HCT116 (cell line): ENCODE results near the gene RNF112. TPM values are rescaled to one million over a fixed set of nuclear protein-coding genes. Genes with fewer than 3 reads are reported as not detected.

Experiments
- ATAC-seq: fragments of 200-7000 bp; cut with Tn5 transposase; 2 replicates; pipeline ENCODE4 v1.9.1; 2020; ENCODE audit warnings: mild to moderate bottlenecking, moderate library complexity
- BruUV-seq: library from RNA; stranded (reverse); fragments of 400-500 nt; replicated peaks from 2 replicates; lab custom pipeline; 2021; lab: Mats Ljungman, UMichigan
- CTCF ChIA-PET: fragments of 300-600 bp; sonication (Branson Sonifier 250); formaldehyde crosslinking; loops from one replicate; lab custom pipeline; 2021; ENCODE audit warnings: antibody characterized with exemption; lab: Charles Lee
- POLR2A ChIA-PET: fragments of 300-600, 350-600 bp; sonication (Branson Sonifier 250); formaldehyde crosslinking; loops from one replicate; lab custom pipeline; 2021; ENCODE audit warnings: antibody characterized with exemption; lab: Charles Lee
- RAD21 ChIA-PET, 2 experiments: fragments of 300-600 bp; sonication (Branson Sonifier 250); formaldehyde crosslinking; loops; one replicate each; lab custom pipeline; 2023; ENCODE audit warnings: low total read pairs in 2 of 2; ENCODE audit not compliant: uncharacterized antibody in 2 of 2, unreplicated experiment in 2 of 2, low non-redundant PET in 1 of 2; lab: Charles Lee
- DNase-seq: peaks from one replicate; pipeline ENCODE4 v3.0.0-alpha.2; 2010; ENCODE audit warnings: low read depth, low spot score
- H2AFZ ChIP-seq: fragments of 200-600 bp; shearing (Covaris generic), sonication (generic); 2 replicates; pipeline ENCODE4 v1.6.1; 2017; ENCODE audit warnings: low read depth, mixed run types, mixed read lengths, antibody characterized with exemption, low read length; ENCODE audit not compliant: poor library complexity, severe bottlenecking
- H3K27ac ChIP-seq: 2 replicates; pipeline ENCODE4 v1.5.1; 2012; ENCODE audit warnings: low read depth, low read length
- H3K27me3 ChIP-seq: fragments of 200-600 bp; sonication (generic); 2 replicates; pipeline ENCODE4 v1.6.1; 2016; ENCODE audit warnings: mixed run types, low read length, mixed read lengths; ENCODE audit not compliant: insufficient read depth
- H3K36me3 ChIP-seq, 2 experiments: fragments of 200-500 bp in 1 of 2; fragments of 200-600 bp in 1 of 2; sonication (Bioruptor generic) in 1 of 2; sonication (generic) in 1 of 2; 2 replicates each; pipeline versions ENCODE4 v1.5.1 to v1.6.1; 2014 to 2016; ENCODE audit warnings: low read length in 2 of 2, inconsistent platforms in 1 of 2, mixed read lengths in 1 of 2, mixed run types in 1 of 2; ENCODE audit not compliant: insufficient read depth in 2 of 2, control insufficient read depth in 1 of 2
- H3K4me1 ChIP-seq, 2 experiments: fragments of 200-600 bp in 1 of 2; sonication (generic) in 1 of 2; 2 replicates each; pipeline versions ENCODE4 v1.5.1 to v1.6.1; 2012 to 2017; ENCODE audit warnings: low read length in 2 of 2, inconsistent platforms in 1 of 2, mild to moderate bottlenecking in 1 of 2, mixed read lengths in 1 of 2, mixed run types in 1 of 2, moderate library complexity in 1 of 2; ENCODE audit not compliant: insufficient read depth in 2 of 2, control insufficient read depth in 1 of 2
- H3K4me2 ChIP-seq: fragments of 200-600 bp; sonication (generic); 2 replicates; pipeline ENCODE4 v1.6.1; 2017; ENCODE audit warnings: mixed run types, low read length, mixed read lengths
- H3K4me3 ChIP-seq, 2 experiments: fragments of 200-600 bp in 1 of 2; sonication (generic) in 1 of 2; replicated peaks in 1 of 2; 2 replicates each; pipeline ENCODE4 v1.5.1; 2011 to 2016; ENCODE audit warnings: low read length in 2 of 2, control low read depth in 1 of 2, low read depth in 1 of 2, mild to moderate bottlenecking in 1 of 2, mixed read lengths in 1 of 2, mixed run types in 1 of 2
- H3K79me2 ChIP-seq: fragments of 200-600 bp; sonication (generic); 2 replicates; pipeline ENCODE4 v1.6.1; 2017; ENCODE audit warnings: mild to moderate bottlenecking, mixed run types, low read length, moderate library complexity, mixed read lengths; ENCODE audit not compliant: insufficient read depth
- H3K9ac ChIP-seq: fragments of 200-600 bp; sonication (generic); 2 replicates; pipeline ENCODE4 v1.6.1; 2016; ENCODE audit warnings: low read length, mixed read lengths
- H3K9me2 ChIP-seq: fragments of 200-600 bp; sonication (generic), shearing (Covaris generic); 2 replicates; pipeline ENCODE4 v1.6.1; 2017; ENCODE audit warnings: mixed run types, mild to moderate bottlenecking, moderate library complexity; ENCODE audit not compliant: insufficient read depth
- H3K9me3 ChIP-seq, 2 experiments: fragments of 200-500 bp in 1 of 2; fragments of 200-600 bp in 1 of 2; sonication (Bioruptor generic) in 1 of 2; sonication (generic) in 1 of 2; 2 replicates each; pipeline ENCODE4 v1.6.1; 2014 to 2017; ENCODE audit warnings: low read length in 2 of 2, mixed read lengths in 2 of 2, inconsistent platforms in 1 of 2, low read depth in 1 of 2, mild to moderate bottlenecking in 1 of 2, mixed run types in 1 of 2, moderate library complexity in 1 of 2; ENCODE audit not compliant: control insufficient read depth in 1 of 2, insufficient read depth in 1 of 2
- H4K20me1 ChIP-seq: fragments of 200-600 bp; sonication (generic), shearing (Covaris generic); 2 replicates; pipeline ENCODE4 v1.6.1; 2017; ENCODE audit warnings: mixed run types, mild to moderate bottlenecking, moderate library complexity; ENCODE audit not compliant: insufficient read depth
- CBX3 ChIP-seq: IDR thresholded peaks from 2 replicates; pipeline ENCODE4 v1.6.1; 2012; ENCODE audit warnings: low read depth
- CEBPB ChIP-seq: IDR thresholded peaks from 2 replicates; pipeline ENCODE4 v1.6.1; 2012; ENCODE audit warnings: low read depth
- EGR1 ChIP-seq: IDR thresholded peaks from 2 replicates; pipeline ENCODE4 v1.6.1; 2012; ENCODE audit warnings: low read depth
- EZH2 ChIP-seq: fragments of 200-600 bp; sonication (generic); IDR thresholded peaks from 2 replicates; pipeline ENCODE4 v1.6.1; 2017; ENCODE audit warnings: antibody characterized with exemption, mixed run types
- POLR2A ChIP-seq: IDR thresholded peaks from 2 replicates; pipeline ENCODE4 v1.7.0; 2011; ENCODE audit warnings: borderline replicate concordance; ENCODE audit not compliant: insufficient read depth, insufficient read length; ENCODE audit errors: extremely low read depth
- POLR2AphosphoS5 ChIP-seq: IDR thresholded peaks from 2 replicates; pipeline ENCODE4 v1.6.1; 2011; ENCODE audit warnings: mild to moderate bottlenecking, low read depth, low read length, moderate library complexity
- SP1 ChIP-seq: IDR thresholded peaks from 2 replicates; pipeline ENCODE4 v1.6.1; 2012; ENCODE audit warnings: low read depth
- TCF7L2 ChIP-seq: IDR thresholded peaks from 2 replicates; pipeline ENCODE4 v1.7.0; 2011; ENCODE audit warnings: borderline replicate concordance, inconsistent platforms; ENCODE audit not compliant: insufficient read depth, insufficient read length; ENCODE audit errors: extremely low read depth
- ZFX ChIP-seq: fragments of 450-650 bp; IDR thresholded peaks from 2 replicates; pipeline ENCODE4 v1.6.1; 2017
- ZNF274 ChIP-seq: fragments of 200-500 bp; sonication (Bioruptor generic); IDR thresholded peaks from 2 replicates; pipeline ENCODE4 v1.6.1; 2014; ENCODE audit warnings: mild to moderate bottlenecking, low read depth, low read length, inconsistent platforms
- intact Hi-C: fragments of 100-400 bp; cut with micrococcal nuclease; formaldehyde crosslinking; loops from 2 replicates; pipeline ENCODE4 v1.10.0; 2022
- total RNA-seq: library from RNA; stranded (reverse); gene quantifications from one replicate; pipeline ENCODE4 v1.2.1, GENCODE V29; 2021; ENCODE audit not compliant: unreplicated experiment
- TF ChIP-seq, protein P1 (sequence below): IDR thresholded peaks from 2 replicates; pipeline ENCODE4 v1.6.1; 2012
- TF ChIP-seq, protein P2 (sequence below), 3 experiments: fragments of 200-600 bp in 1 of 3; sonication (generic) in 1 of 3; IDR thresholded peaks in 2 of 3; conservative IDR thresholded peaks in 1 of 3; 2 replicates each; pipeline ENCODE4 v1.5.1; 2012 to 2017; ENCODE audit warnings: low read depth in 2 of 3, low read length in 2 of 3, antibody characterized with exemption in 1 of 3, borderline replicate concordance in 1 of 3, control low read depth in 1 of 3, mild to moderate bottlenecking in 1 of 3, mixed read lengths in 1 of 3, mixed run types in 1 of 3, moderate library complexity in 1 of 3; ENCODE audit not compliant: insufficient read depth in 1 of 3
- TF ChIP-seq, protein P3 (sequence below): IDR thresholded peaks from 2 replicates; pipeline ENCODE4 v1.6.1; 2012; ENCODE audit warnings: low read depth

Gene RNF112
- total RNA-seq, 1 experiment from 2014 or later: 0.98 TPM

DNA sequence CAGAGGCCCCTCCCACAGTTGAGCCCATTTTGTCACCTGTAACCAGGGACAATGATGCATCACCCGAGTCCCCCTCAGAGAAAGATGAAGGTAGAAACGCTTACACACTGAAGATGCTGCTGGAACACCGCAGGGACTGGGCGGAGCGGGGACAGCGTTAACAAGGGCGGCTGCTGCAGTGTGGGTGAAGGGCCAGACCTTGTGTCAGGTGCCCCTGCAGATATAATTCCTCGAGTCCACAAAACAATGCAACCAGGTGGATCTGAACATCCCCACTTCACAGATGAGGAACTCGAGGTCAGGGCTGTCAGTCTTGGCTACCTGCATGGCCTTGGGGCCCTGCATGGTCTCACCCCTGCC, 39.0 kb upstream of the RNF112 start:
- H2AFZ ChIP-seq: no peak overlapping the region
- TF ChIP-seq POLR2AphosphoS5 (no peak), ZNF274 (no peak), CEBPB (no peak), POLR2A (no peak), TCF7L2 (no peak), ZFX (no peak)
- TF ChIP-seq, protein P1, sequence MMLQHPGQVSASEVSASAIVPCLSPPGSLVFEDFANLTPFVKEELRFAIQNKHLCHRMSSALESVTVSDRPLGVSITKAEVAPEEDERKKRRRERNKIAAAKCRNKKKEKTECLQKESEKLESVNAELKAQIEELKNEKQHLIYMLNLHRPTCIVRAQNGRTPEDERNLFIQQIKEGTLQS: no peak
- TF ChIP-seq, all 23 proteins: peak for 0
- ATAC-seq (no peak), DNase-seq (no peak)
- Histone ChIP-seq H3K4me1 (peaks cover 7 to 30% of the 10 kb centered on the region in 2 experiments; a peak in 3 of 4 replicates), H3K79me2 (peaks cover 7% of the 10 kb centered on the region), H3K27ac (no peak overlapping the region), H3K27me3 (no peaks in the 10 kb centered on the region), H3K4me2 (no peak overlapping the region), H4K20me1 (no peaks in the 10 kb centered on the region), H3K9me3 (no peaks in the 10 kb centered on the region), H3K9me2 (no peaks in the 10 kb centered on the region), H3K9ac (no peak overlapping the region), H3K36me3 (no peaks in the 10 kb centered on the region), H3K4me3 (no peak overlapping the region)
- ChIA-PET CTCF (interaction anchor here (1.1 kb wide), 1 partner anchor 9 kb away, joined by 4 read pairs; the partner anchor contains the start of gene B9D1), POLR2A (no interaction called here), RAD21 (no interaction called here)
- no TSS peak for BruUV-seq
- intact Hi-C loops: no loop called here

DNA sequence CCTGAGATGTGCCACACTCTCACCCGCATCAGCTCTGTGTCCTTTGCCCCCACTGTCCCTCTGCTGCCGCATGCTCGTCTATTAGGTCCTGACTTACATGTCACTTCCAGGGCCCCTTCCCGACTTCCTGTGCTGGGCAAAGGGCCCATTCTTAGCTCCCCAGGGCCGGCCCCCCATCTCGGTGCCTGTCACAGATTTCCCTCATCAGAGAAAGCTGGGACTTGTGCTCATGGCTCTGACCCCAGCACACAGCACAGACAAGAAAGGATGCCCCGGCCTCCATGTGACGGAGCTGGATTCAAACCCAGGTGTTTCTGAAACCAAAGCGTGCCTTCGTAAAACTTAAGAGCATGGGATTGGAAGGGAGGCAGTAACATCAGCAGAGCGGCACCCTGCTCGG, 38.6 kb upstream of the RNF112 start:
- intact Hi-C loops: no loop called here
- no peaks in the 10 kb centered on the region for H3K27me3 ChIP-seq
- no peak overlapping the region for H3K4me2 ChIP-seq
- peaks cover 7 to 31% of the 10 kb centered on the region in 2 experiments; a peak in 3 of 4 replicates for H3K4me1 ChIP-seq
- POLR2A ChIA-PET: no interaction called here
- peaks cover 7% of the 10 kb centered on the region for H3K79me2 ChIP-seq
- DNase-seq (no peak), ATAC-seq (no peak)
- H3K27ac ChIP-seq: no peak overlapping the region
- no peaks in the 10 kb centered on the region for H3K9me2 ChIP-seq
- H3K4me3 ChIP-seq: no peak overlapping the region
- no peak overlapping the region for H3K9ac ChIP-seq
- H3K9me3 ChIP-seq: no peaks in the 10 kb centered on the region
- H2AFZ ChIP-seq: no peak overlapping the region
- H3K36me3 ChIP-seq: no peaks in the 10 kb centered on the region
- no TSS peak for BruUV-seq
- CTCF ChIA-PET: interaction anchor here (1.1 kb wide), 1 partner anchor 10 kb away, joined by 4 read pairs; the partner anchor contains the start of gene B9D1
- no peaks in the 10 kb centered on the region for H4K20me1 ChIP-seq
- TF ChIP-seq EGR1: no peak
- TF ChIP-seq, protein P2, sequence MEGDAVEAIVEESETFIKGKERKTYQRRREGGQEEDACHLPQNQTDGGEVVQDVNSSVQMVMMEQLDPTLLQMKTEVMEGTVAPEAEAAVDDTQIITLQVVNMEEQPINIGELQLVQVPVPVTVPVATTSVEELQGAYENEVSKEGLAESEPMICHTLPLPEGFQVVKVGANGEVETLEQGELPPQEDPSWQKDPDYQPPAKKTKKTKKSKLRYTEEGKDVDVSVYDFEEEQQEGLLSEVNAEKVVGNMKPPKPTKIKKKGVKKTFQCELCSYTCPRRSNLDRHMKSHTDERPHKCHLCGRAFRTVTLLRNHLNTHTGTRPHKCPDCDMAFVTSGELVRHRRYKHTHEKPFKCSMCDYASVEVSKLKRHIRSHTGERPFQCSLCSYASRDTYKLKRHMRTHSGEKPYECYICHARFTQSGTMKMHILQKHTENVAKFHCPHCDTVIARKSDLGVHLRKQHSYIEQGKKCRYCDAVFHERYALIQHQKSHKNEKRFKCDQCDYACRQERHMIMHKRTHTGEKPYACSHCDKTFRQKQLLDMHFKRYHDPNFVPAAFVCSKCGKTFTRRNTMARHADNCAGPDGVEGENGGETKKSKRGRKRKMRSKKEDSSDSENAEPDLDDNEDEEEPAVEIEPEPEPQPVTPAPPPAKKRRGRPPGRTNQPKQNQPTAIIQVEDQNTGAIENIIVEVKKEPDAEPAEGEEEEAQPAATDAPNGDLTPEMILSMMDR (IDR thresholded peaks at IDR 0.05 in 2 of 3, conservative IDR thresholded peaks at IDR 0.05 in 1 of 3; ENCODE audit: borderline replicate concordance in 1 of 3, insufficient read depth in 1 of 3, low read depth in 2 of 3, low read length in 2 of 3): no peak
- TF ChIP-seq ZFX: no peak
- TF ChIP-seq, protein P3, sequence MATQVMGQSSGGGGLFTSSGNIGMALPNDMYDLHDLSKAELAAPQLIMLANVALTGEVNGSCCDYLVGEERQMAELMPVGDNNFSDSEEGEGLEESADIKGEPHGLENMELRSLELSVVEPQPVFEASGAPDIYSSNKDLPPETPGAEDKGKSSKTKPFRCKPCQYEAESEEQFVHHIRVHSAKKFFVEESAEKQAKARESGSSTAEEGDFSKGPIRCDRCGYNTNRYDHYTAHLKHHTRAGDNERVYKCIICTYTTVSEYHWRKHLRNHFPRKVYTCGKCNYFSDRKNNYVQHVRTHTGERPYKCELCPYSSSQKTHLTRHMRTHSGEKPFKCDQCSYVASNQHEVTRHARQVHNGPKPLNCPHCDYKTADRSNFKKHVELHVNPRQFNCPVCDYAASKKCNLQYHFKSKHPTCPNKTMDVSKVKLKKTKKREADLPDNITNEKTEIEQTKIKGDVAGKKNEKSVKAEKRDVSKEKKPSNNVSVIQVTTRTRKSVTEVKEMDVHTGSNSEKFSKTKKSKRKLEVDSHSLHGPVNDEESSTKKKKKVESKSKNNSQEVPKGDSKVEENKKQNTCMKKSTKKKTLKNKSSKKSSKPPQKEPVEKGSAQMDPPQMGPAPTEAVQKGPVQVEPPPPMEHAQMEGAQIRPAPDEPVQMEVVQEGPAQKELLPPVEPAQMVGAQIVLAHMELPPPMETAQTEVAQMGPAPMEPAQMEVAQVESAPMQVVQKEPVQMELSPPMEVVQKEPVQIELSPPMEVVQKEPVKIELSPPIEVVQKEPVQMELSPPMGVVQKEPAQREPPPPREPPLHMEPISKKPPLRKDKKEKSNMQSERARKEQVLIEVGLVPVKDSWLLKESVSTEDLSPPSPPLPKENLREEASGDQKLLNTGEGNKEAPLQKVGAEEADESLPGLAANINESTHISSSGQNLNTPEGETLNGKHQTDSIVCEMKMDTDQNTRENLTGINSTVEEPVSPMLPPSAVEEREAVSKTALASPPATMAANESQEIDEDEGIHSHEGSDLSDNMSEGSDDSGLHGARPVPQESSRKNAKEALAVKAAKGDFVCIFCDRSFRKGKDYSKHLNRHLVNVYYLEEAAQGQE: no peak
- TF ChIP-seq, protein P1: no peak
- no peak for TF ChIP-seq CBX3
- no peak for TF ChIP-seq EZH2
- no peak for TF ChIP-seq SP1
- RAD21 ChIA-PET: no interaction called here
